Stomach (tissue), 8 donors: Measurements from ENCODE around the gene PRKAA1. TPM values are rescaled to one million over a fixed set of nuclear protein-coding genes. Genes with fewer than 3 reads are reported as not detected.

Experiments used
- polyA plus RNA-seq, 3 donors: library from polyadenylated mRNA; stranded (reverse); fragments of 200-250 nt; gene quantifications; one replicate each; pipeline ENCODE4 v1.2.3, GENCODE V29; 2013
- small RNA-seq, 4 donors: library from RNA; depleted of rRNA; stranded (forward); fragments of <200 nt; gene quantifications; one replicate each; pipeline ENCODE3, GENCODE V24; 2016
- total RNA-seq, 5 donors: library from RNA; depleted of rRNA; stranded (reverse); fragments of >200 nt; gene quantifications; one replicate each; pipeline versions ENCODE4 v1.1.0 to v1.2.3, GENCODE V29; 2014 to 2016
- donor health status: healthy with polysubstance abuse.
- donor health status: Bipolar disorder and iron deficiency.
- donor health status: healthy.

The PRKAA1 gene
- total and polyA plus RNA-seq, 8 donors, result 17.8 to 170 (median 58.2) TPM

Small RNA genes lying within 50 kb of the gene (small RNA-seq; reads per million reads assigned to genes)
- gene RF00191, result 0 reads per million in 4 donors
- 16.2 to 75.9 (median 19.3) reads per million in 4 donors for gene SNORD72

Other genes starting within 250 kb of the PRKAA1 start
- gene PTGER4, start 118.5 kb downstream of the PRKAA1 start, total RNA-seq, result 10 to 100 TPM; 10.5 to 31.7 (median 18.4) TPM
- 10 to 100 TPM in 1 of 3 donors, 1 to 10 TPM in 2; 1.9 to 23.4 (median 7.5) TPM for gene PTGER4, start 118.5 kb downstream of the PRKAA1 start, polyA plus RNA-seq
- 10 to 100 TPM in 2 of 5 donors, 1 to 10 TPM in 2, under 1 TPM in 1; 0.29 to 41.5 (median 7.5) TPM for gene TTC33, start 42.4 kb downstream of the PRKAA1 start, total RNA-seq
- 1 to 10 TPM; 5.8 to 7.8 (median 6.2) TPM for gene TTC33, start 42.4 kb downstream of the PRKAA1 start, polyA plus RNA-seq
- 1,000 to 10,000 TPM in 1 of 5 donors, 100 to 1,000 TPM in 3, 10 to 100 TPM in 1; 87.9 to 1,694 (median 446) TPM for gene RPL37, start 36.8 kb upstream of the PRKAA1 start, total RNA-seq
- gene RPL37, start 36.8 kb upstream of the PRKAA1 start, polyA plus RNA-seq, result 1,000 to 10,000 TPM; 1,957 to 2,879 (median 2,142) TPM
- 10 to 100 TPM in 3 of 5 donors, 1 to 10 TPM in 2; 2.0 to 30.8 (median 16.9) TPM for gene CARD6, start 43.0 kb upstream of the PRKAA1 start, total RNA-seq
- gene CARD6, start 43.0 kb upstream of the PRKAA1 start, polyA plus RNA-seq, result 10 to 100 TPM in 2 of 3 donors, 1 to 10 TPM in 1; 4.0 to 10.9 (median 10.5) TPM
- gene C7, start 111.1 kb upstream of the PRKAA1 start, total RNA-seq, result 100 to 1,000 TPM; 167 to 317 (median 205) TPM
- gene C7, start 111.1 kb upstream of the PRKAA1 start, polyA plus RNA-seq, result 10 to 100 TPM; 22.4 to 45.4 (median 22.6) TPM